HEK293 (cell line): ENCODE measurements around the gene TMCC1.

Experiments
- CTCF ChIA-PET: fragments of 350-600 bp; formaldehyde crosslinking; extraction: SDS; loops from one replicate; lab custom pipeline; 2021; ENCODE audit warnings: antibody characterized with exemption; lab: Yijun Ruan, JAX
- POLR2A ChIA-PET: fragments of 300-600 bp; formaldehyde crosslinking; extraction: SDS; loops from one replicate; lab custom pipeline; 2020; ENCODE audit warnings: antibody characterized with exemption, inconsistent platforms; lab: Yijun Ruan, JAX
- H3K27ac ChIP-seq: fragments of 200-500 bp; sonication (Bioruptor generic); 2 replicates; pipeline ENCODE4 v1.5.1; 2014; ENCODE audit warnings: low read depth, low read length, control low read depth, inconsistent platforms; ENCODE audit errors: extremely low read depth
- H3K36me3 ChIP-seq, 2 experiments: fragments of 200-500 bp in 1 of 2; sonication (Bioruptor generic) in 1 of 2; 1 replicate in 1 of 2; 2 replicates in 1 of 2; pipeline ENCODE4 v1.5.1; 2014 to 2017; ENCODE audit warnings: inconsistent platforms in 2 of 2, low read length in 2 of 2; ENCODE audit not compliant: control insufficient read depth in 2 of 2, insufficient read depth in 1 of 2
- H3K4me1 ChIP-seq: fragments of 200-500 bp; sonication (Bioruptor generic); 2 replicates; pipeline ENCODE4 v1.5.1; 2014; ENCODE audit warnings: mild to moderate bottlenecking, low read length, inconsistent platforms; ENCODE audit not compliant: control insufficient read depth, insufficient read depth
- H3K4me3 ChIP-seq: 2 replicates; pipeline ENCODE4 v1.5.1; 2011; ENCODE audit warnings: low read depth, mild to moderate bottlenecking, control low read depth, low read length, moderate library complexity
- H3K9me3 ChIP-seq: fragments of 200-500 bp; sonication (Bioruptor generic); 2 replicates; pipeline ENCODE4 v1.5.1; 2014; ENCODE audit warnings: low read depth, low read length, inconsistent platforms; ENCODE audit not compliant: control insufficient read depth, insufficient read depth
- EGR2 ChIP-seq: fragments of 450-650 bp; formaldehyde crosslinking; IDR thresholded peaks from 2 replicates; pipeline ENCODE4 v1.5.1; 2016; ENCODE audit warnings: low read depth, missing biosample characterization, missing genetic modification characterization
- HOXD13 ChIP-seq: sonication (generic); formaldehyde crosslinking; IDR thresholded peaks from 2 replicates; pipeline ENCODE4 v1.8.0; 2022; ENCODE audit warnings: missing genetic modification reagents, borderline replicate concordance
- KLF16 ChIP-seq: fragments of 450-650 bp; formaldehyde crosslinking; IDR thresholded peaks from 2 replicates; pipeline ENCODE4 v1.5.1; 2017; ENCODE audit warnings: missing biosample characterization, missing genetic modification characterization
- PRDM4 ChIP-seq: fragments of 450-650 bp; formaldehyde crosslinking; IDR thresholded peaks from 2 replicates; pipeline ENCODE4 v1.5.1; 2017; ENCODE audit warnings: missing biosample characterization, missing genetic modification characterization
- SCRT1 ChIP-seq: fragments of 450-650 bp; formaldehyde crosslinking; IDR thresholded peaks from 2 replicates; pipeline ENCODE4 v1.5.1; 2016; ENCODE audit warnings: missing biosample characterization, missing genetic modification characterization, borderline replicate concordance
- SCRT2 ChIP-seq: fragments of 450-650 bp; formaldehyde crosslinking; IDR thresholded peaks from 2 replicates; pipeline ENCODE4 v1.5.1; 2016; ENCODE audit warnings: missing biosample characterization, missing genetic modification characterization
- ZFHX2 ChIP-seq: fragments of 450-650 bp; formaldehyde crosslinking; conservative IDR thresholded peaks from 2 replicates; pipeline ENCODE4 v1.5.1; 2016; ENCODE audit warnings: missing biosample characterization, missing genetic modification characterization
- ZNF404 ChIP-seq: fragments of 450-650 bp; formaldehyde crosslinking; IDR thresholded peaks from 2 replicates; pipeline ENCODE4 v1.5.1; 2017; ENCODE audit warnings: missing biosample characterization, missing genetic modification characterization
- ZNF580 ChIP-seq: fragments of 450-650 bp; formaldehyde crosslinking; IDR thresholded peaks from 2 replicates; pipeline ENCODE4 v1.5.1; 2016; ENCODE audit warnings: missing biosample characterization, missing genetic modification characterization
- ZNF747 ChIP-seq: fragments of 450-650 bp; formaldehyde crosslinking; IDR thresholded peaks from 2 replicates; pipeline ENCODE4 v1.5.1; 2016; ENCODE audit warnings: missing biosample characterization, missing genetic modification characterization
- ZSCAN23 ChIP-seq: fragments of 450-650 bp; formaldehyde crosslinking; IDR thresholded peaks from 2 replicates; pipeline ENCODE4 v1.5.1; 2016; ENCODE audit warnings: missing biosample characterization, missing genetic modification characterization
- ZSCAN30 ChIP-seq: fragments of 450-650 bp; IDR thresholded peaks from 2 replicates; pipeline ENCODE4 v1.5.1; 2018; ENCODE audit warnings: missing biosample characterization, mild to moderate bottlenecking, missing genetic modification characterization, moderate library complexity
- TF ChIP-seq, protein P1 (sequence below): fragments of 450-650 bp; formaldehyde crosslinking; IDR thresholded peaks from 2 replicates; pipeline ENCODE4 v1.5.1; 2016; ENCODE audit warnings: missing biosample characterization, missing genetic modification characterization
- TF ChIP-seq, protein P2 (sequence below): fragments of 450-650 bp; formaldehyde crosslinking; IDR thresholded peaks from 2 replicates; pipeline ENCODE4 v1.5.1; 2016; ENCODE audit warnings: missing biosample characterization, missing genetic modification characterization
- TF ChIP-seq, protein P3 (sequence below): fragments of 450-650 bp; formaldehyde crosslinking; IDR thresholded peaks from 2 replicates; pipeline ENCODE4 v1.5.1; 2016; ENCODE audit warnings: missing biosample characterization, missing genetic modification characterization, borderline replicate concordance

TMCC1 gene

DNA sequence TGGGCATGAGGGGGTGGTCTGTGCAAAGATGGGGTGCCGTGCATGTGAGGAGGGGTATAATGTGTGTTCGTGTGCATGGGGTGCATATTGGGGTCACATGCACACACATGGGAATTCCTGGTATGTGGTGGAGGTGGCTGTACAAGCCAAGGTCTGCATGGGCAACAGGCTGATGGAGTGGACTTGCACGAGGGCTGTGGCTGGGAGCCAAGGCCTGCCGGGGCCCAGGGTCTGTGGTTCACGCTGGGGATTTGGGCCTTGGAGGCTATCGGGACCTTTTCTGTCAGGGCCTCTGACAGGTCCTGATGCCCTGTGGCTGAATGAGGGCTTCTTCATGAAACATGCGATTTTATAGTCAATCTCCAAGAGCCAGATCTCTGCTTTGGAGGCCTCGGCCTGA lies 277.2 kb downstream of the TMCC1 start:
- H3K4me3 ChIP-seq, result no peak overlapping the region
- no peaks in the 10 kb centered on the region for H3K9me3 ChIP-seq
- TF ChIP-seq ZSCAN30 (tag by site-specific recombination) (no peak), SCRT2 (tag by site-specific recombination) (peak; percentile 73)
- CTCF ChIA-PET, result no interaction called here
- no peaks in the 10 kb centered on the region for H3K4me1 ChIP-seq
- POLR2A ChIA-PET, result no interaction called here
- H3K36me3 ChIP-seq, result no peaks in the 10 kb centered on the region
- H3K27ac ChIP-seq, result no peak overlapping the region

DNA sequence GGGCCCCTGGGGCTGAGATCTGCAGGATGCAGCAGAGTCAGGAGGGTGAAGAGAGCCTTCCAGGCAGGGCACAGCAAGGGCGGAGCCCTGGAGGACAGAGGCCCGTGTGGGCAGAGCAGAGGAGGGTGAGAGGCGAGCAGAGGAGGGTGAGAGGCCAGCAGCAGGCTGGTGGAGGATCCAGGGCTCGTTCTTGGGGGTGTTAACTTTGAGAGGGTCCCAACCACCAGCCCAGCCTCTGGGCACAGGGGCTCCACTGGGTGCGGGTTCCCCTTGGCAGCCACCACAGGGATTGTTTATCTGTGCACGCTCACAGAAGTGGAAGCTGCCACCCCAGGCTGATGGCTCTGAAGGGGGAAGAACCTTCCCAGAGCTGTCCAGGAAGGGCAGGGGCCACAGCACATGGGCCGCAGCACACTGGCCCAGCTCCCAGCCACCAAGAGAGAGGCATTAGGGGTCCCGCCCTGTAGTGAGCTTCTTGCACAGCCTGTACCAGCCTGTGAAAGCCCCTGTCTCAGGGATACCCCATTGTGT lies 277.7 kb downstream of the TMCC1 start:
- no peaks in the 10 kb centered on the region for H3K4me1 ChIP-seq
- TF ChIP-seq ZFHX2 (tag by site-specific recombination) (peak; percentile 76), ZSCAN23 (tag by site-specific recombination) (no peak), EGR2 (tag by site-specific recombination) (peak; percentile 62; the same call in 1 of the 2 replicates)
- no peak overlapping the region for H3K4me3 ChIP-seq
- H3K9me3 ChIP-seq, result no peaks in the 10 kb centered on the region
- ChIA-PET POLR2A (no interaction called here), CTCF (no interaction called here)
- H3K36me3 ChIP-seq, result no peaks in the 10 kb centered on the region
- no peak overlapping the region for H3K27ac ChIP-seq

GRCh38 chr3:129614927-129615363 lies 278.6 kb downstream of the TMCC1 start:
- 0 out of 2 replicates have a peak, but pooled peaks cover 3% of the 10 kb centered on the region for H3K4me1 ChIP-seq
- POLR2A ChIA-PET, result no interaction called here
- CTCF ChIA-PET, result no interaction called here
- H3K36me3 ChIP-seq, result no peaks in the 10 kb centered on the region
- no peak for TF ChIP-seq KLF16 (tag by site-specific recombination)
- TF ChIP-seq ZNF580, result no peak
- TF ChIP-seq, protein P1, sequence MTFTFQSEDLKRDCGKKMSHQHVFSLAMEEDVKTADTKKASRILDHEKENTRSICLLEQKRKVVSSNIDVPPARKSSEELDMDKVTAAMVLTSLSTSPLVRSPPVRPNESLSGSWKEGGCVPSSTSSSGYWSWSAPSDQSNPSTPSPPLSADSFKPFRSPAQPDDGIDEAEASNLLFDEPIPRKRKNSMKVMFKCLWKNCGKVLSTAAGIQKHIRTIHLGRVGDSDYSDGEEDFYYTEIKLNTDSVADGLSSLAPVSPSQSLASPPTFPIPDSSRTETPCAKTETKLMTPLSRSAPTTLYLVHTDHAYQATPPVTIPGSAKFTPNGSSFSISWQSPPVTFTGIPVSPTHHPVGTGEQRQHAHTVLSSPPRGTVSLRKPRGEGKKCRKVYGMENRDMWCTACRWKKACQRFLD (tag by site-specific recombination), result no peak
- TF ChIP-seq, protein P2, sequence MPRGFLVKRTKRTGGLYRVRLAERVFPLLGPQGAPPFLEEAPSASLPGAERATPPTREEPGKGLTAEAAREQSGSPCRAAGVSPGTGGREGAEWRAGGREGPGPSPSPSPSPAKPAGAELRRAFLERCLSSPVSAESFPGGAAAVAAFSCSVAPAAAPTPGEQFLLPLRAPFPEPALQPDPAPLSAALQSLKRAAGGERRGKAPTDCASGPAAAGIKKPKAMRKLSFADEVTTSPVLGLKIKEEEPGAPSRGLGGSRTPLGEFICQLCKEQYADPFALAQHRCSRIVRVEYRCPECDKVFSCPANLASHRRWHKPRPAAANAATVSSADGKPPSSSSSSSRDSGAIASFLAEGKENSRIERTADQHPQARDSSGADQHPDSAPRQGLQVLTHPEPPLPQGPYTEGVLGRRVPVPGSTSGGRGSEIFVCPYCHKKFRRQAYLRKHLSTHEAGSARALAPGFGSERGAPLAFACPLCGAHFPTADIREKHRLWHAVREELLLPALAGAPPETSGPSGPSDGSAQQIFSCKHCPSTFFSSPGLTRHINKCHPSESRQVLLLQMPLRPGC (tag by site-specific recombination), result no peak
- no peak for TF ChIP-seq ZNF404 (tag by site-specific recombination)
- no peak overlapping the region for H3K27ac ChIP-seq
- H3K4me3 ChIP-seq, result no peak overlapping the region
- H3K9me3 ChIP-seq, result no peaks in the 10 kb centered on the region

GRCh38 chr3:129614435-129614834 lies 279.1 kb downstream of the TMCC1 start:
- CTCF ChIA-PET, result no interaction called here
- POLR2A ChIA-PET, result no interaction called here

More at GRCh38 chr3:129614435-129614834, 279.1 kb downstream of the TMCC1 start:
- Histone ChIP-seq H3K9me3 (no peaks in the 10 kb centered on the region), H3K27ac (no peak overlapping the region), H3K4me1 (0 out of 2 replicates have a peak, but pooled peaks cover 3% of the 10 kb centered on the region), H3K4me3 (no peak overlapping the region), H3K36me3 (no peaks in the 10 kb centered on the region)
- no peak for TF ChIP-seq ZSCAN30 (tag by site-specific recombination)
- no peak for TF ChIP-seq HOXD13 (CRISPR knock-in tag)
- TF ChIP-seq SCRT1 (tag by site-specific recombination), result no peak
- TF ChIP-seq, protein P3, sequence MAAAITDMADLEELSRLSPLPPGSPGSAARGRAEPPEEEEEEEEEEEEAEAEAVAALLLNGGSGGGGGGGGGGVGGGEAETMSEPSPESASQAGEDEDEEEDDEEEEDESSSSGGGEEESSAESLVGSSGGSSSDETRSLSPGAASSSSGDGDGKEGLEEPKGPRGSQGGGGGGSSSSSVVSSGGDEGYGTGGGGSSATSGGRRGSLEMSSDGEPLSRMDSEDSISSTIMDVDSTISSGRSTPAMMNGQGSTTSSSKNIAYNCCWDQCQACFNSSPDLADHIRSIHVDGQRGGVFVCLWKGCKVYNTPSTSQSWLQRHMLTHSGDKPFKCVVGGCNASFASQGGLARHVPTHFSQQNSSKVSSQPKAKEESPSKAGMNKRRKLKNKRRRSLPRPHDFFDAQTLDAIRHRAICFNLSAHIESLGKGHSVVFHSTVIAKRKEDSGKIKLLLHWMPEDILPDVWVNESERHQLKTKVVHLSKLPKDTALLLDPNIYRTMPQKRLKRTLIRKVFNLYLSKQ (tag by site-specific recombination), result no peak
- TF ChIP-seq PRDM4 (tag by site-specific recombination), result no peak
- no peak for TF ChIP-seq ZNF747
